Stomach (tissue), 4 donors: ENCODE results near the gene STUM.

Experiments
- EP300 ChIP-seq: sonication (generic); formaldehyde crosslinking; IDR thresholded peaks from one replicate; pipeline ENCODE4 v1.6.1; 2017; ENCODE audit warnings: antibody characterized with exemption
- POLR2A ChIP-seq, 4 donors: fragments of 450-650 bp; IDR thresholded peaks; one replicate each; pipeline ENCODE4 v1.6.1; 2016; ENCODE audit warnings: antibody characterized with exemption in 4 of 4, control low read depth in 2 of 4, mild to moderate bottlenecking in 1 of 4, moderate library complexity in 1 of 4
- POLR2AphosphoS5 ChIP-seq, 3 donors: sonication (generic); formaldehyde crosslinking; IDR thresholded peaks; one replicate each; pipeline ENCODE4 v1.6.1; 2016; ENCODE audit warnings: antibody characterized with exemption in 3 of 3
- TF ChIP-seq, protein P1 (sequence below), 7 experiments: fragments of 450-650 bp in 4 of 7; fragments of 200-600 bp in 3 of 7; sonication (generic) in 3 of 7; IDR thresholded peaks; one replicate each; pipeline ENCODE4 v1.5.1; 2016 to 2019; ENCODE audit warnings: antibody characterized with exemption in 7 of 7, control low read depth in 2 of 7, mild to moderate bottlenecking in 1 of 7

DNA sequence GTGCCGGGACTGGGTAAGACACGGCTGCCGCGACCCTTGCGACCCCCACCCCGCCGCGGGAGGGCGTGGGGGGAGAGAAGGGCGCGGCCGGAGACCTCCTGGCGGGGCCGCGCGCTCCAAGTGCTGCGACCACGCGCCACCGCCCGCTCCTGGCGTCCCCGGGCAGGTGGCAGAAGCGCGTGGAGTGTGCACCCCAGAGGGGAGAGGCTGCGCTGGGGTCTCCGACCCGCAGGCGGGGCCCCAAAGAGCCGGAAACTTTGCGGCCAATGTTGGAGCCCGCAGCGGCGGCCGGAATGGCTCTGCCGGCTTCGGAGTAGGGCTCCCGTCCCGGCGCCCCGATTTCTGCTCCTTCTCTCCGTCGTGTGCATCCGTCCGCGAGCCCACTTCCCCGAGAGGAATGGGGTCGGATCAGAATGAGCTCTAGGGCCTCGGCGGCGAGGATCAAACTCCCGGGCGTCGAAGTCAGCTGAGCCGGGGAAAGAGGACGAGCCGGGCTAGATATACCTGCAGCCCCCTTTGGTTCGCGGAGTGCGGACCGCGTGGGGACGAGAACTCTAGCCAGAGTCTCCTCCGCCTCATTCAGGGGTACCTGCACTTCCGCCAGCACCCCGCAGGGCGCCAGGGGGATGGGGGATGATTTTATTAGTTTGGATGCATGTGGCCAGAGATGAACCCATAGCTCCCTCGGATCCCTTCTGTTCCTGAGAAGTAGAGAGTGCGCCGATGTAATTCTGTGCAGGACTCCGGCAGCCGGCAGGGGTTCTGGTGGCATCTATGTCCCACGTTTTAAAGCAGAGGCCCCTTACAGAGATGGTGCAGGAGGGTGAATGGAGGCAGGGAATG lies 751 bp downstream of the STUM start:
- TF ChIP-seq, protein P1, sequence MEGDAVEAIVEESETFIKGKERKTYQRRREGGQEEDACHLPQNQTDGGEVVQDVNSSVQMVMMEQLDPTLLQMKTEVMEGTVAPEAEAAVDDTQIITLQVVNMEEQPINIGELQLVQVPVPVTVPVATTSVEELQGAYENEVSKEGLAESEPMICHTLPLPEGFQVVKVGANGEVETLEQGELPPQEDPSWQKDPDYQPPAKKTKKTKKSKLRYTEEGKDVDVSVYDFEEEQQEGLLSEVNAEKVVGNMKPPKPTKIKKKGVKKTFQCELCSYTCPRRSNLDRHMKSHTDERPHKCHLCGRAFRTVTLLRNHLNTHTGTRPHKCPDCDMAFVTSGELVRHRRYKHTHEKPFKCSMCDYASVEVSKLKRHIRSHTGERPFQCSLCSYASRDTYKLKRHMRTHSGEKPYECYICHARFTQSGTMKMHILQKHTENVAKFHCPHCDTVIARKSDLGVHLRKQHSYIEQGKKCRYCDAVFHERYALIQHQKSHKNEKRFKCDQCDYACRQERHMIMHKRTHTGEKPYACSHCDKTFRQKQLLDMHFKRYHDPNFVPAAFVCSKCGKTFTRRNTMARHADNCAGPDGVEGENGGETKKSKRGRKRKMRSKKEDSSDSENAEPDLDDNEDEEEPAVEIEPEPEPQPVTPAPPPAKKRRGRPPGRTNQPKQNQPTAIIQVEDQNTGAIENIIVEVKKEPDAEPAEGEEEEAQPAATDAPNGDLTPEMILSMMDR (IDR thresholded peaks at IDR 0.05) = no peak
- no peak for TF ChIP-seq EP300
- TF ChIP-seq POLR2AphosphoS5 (IDR thresholded peaks at IDR 0.05) = no peak
- TF ChIP-seq POLR2A (IDR thresholded peaks at IDR 0.05) = no peak
